HG03097 (cell line): ENCODE measurements around the gene CORO2A.
"Not testable (repeated sequence)": the region's sequence is repeated elsewhere in the genome, so short reads cannot be mapped to it uniquely, and the experiment has no call there.

ENCODE experiments used
- ATAC-seq: cut with Tn5 transposase; IDR thresholded peaks from one replicate; pipeline ENCODE4 v1.9.1; 2021; ENCODE audit not compliant: unreplicated experiment, low FRiP score

CORO2A gene

DNA sequence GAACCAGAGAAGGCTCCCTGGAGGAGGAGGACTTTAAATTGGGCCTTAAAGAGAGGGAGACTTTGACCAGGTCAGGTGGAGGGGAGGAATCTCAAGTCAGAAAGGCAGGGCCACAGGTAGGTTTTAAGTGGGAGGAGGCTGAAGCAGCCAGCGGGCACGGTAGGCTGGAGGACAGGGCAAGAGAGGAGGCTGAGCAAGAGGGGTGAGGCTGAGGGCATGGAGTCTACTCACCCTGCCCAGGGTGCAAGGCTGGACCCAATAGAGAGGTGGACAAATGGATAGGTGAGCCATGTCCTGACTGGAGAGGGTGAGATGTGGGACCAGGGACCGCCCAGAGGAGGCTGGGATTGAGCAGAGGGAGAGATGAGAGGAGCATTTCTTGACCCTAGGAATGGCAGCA lies 47.8 kb downstream of the CORO2A start:
- ATAC-seq, result no peak

DNA sequence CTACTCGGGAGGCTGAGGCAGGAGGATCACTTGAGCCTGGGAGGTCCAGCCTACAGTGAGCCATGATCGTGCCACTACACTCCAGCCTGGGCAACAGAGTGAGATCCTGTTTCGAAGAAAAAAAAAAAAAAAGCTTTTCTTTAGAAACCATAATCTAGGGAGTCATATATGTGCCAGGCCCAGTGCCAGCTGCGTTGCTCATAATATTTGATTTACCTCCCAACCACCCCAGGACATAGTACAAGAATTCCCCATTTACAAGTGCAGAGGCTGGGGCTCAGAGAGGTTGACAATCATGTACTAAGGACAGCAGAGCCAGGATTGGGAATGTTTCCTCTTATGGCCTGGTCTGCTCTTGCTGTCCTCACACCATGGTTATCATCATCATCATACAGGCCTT lies 48.4 kb downstream of the CORO2A start:
- no peak for ATAC-seq

GRCh38 chr9:98142925-98143481 lies 49.4 kb downstream of the CORO2A start:
- ATAC-seq, result no peak

DNA sequence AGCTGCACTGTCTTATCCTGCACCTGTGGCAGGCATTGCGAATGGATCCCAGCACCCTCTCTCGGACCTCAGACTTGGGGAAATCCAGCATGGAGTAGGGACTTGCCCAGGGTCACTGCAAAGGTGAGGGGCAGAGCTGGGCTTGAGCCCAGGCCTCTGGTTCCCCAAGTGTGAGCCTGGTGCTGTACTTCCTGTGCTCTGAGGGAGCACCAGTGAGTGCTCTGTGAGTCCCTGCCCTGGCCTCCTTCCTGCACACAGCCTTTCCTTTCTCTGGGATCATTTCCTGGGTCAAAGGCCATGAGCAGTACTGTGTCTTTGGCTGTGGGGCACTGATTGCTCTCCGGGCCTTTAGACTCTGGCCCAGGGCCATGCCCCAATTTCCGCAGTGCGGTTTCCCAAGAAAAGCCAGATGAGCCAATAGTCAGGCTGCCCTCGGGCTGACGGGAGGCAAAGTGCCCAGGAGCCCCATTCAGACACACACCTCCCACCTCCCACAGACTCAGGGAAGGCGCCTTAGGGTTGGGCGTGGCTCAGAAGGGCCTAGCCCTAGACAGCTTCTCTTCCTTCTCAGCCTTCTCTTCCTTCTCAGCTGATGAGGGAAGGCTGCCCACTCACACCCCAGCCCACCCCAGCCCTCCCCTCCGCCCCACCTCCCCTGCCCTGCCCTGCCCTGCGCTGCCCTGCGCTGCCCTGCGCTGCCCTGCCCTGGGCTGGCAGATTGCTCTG lies 50.1 kb downstream of the CORO2A start:
- no peak for ATAC-seq

DNA sequence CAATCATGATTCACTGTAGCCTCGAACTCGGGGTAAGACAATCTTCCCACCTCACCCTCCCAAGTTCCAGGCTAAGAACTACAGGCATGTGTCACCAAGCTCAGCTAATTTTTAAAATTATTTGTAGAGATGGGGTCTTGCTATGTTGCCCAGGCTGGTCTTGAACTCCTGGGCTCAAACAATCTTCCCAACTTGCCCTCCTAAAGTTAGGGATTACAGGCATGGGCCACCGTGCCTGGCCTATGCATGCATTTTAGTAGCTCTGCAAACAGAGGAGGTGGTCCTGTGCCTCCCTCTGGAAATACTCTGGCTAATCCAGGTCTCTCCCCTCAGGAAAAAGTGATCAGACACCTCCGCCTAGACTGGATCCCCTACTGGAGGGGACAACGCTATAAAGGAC lies 51.9 kb downstream of the CORO2A start:
- no peak for ATAC-seq

DNA sequence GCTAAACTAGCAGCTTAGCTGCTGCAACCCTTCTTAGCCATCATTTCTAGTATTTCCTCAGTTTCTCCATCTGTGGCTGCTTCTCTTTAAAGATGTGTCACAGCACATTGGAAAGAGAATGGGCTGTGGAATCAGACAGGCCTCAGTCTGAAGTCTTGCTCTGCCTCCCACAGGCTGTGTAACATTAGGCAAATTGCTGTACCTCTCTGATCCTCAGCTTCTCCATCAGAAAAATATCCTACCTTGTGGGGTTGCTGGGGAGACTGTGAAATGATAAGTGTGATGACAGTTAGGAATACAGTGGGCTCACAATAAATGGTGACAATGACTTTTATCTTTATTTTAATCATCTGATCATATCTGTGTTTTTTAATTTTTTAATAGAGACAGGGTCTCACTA lies 55.9 kb downstream of the CORO2A start:
- ATAC-seq, result no peak

DNA sequence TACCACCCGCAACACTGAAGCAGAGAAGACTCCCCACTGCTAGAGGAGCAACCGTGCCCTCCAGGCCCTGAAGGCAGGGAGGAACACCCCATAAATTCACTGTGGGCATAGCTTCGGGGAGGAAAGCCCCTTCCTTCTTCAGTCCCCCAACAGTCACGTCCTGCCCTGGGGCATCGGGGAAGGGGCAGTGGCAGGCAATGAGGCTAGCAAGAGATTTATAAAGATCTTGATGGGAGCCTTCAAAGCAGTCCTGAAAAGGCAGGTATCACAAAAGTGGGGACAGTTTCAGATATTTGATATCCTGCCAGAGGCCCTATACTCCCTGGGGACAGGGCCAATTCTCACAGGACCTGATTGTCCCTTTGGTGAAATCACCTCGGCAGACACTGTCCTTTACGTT lies 56.5 kb downstream of the CORO2A start:
- ATAC-seq, result no peak

DNA sequence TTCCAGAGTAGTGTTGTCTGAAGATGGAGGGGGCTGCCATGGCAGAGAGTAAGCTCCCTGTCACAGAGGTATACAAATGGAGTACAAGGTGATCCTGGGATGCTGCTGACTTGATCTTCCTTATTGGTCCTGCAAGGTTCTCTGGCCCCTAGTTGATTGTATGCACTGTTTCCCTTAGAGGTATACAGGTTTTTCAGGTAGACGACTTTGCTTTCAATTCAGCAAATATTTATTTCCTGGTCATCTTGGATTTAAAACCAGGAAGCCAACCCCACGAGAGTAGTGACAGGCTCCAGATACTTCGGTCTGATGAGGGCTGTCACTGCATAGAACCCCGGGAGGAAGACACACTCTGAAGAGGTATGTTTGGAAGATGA lies 56.9 kb downstream of the CORO2A start:
- ATAC-seq, result no peak

DNA sequence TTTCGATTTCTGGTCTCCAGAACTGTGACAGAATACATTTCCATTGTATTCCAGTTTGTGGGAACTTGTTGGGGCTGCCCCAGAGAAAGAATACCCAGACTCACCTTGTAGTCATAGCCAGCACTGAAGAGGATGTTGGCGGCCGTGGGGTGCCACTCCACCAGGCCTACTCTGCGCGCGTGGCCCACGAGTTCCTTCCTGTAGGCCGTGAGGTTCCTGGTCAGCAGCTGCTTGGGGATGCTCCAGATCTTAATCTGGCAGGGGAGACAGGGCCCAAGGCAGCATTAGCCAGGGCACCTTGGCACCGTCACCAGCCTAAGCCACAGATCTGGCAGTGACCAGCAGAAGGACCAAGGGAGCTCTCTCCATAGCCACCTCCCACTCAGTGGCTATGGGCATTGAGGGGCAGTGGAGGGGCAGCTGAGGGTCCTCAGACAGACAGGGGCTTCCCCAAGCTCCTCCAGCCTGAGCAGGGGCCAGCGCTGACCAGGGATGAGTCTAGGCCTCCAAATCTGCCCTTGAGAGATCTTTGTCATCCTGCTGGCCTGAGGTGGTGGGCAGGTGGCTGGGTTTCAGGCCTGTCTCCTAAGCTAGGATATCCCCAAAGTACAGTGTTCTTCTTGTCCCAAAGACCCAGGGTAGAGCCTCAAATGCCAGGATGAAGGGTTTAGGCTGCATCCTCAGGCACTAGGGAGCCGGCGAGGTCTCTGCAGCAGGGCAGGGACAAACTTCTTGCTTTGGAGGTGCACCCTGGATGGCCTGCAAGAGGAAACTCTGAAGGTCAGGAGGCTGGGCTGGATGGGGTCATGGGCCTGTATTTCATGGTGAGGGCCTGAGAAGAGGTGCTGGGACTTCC lies 57.5 kb downstream of the CORO2A start:
- ATAC-seq, result no peak

DNA sequence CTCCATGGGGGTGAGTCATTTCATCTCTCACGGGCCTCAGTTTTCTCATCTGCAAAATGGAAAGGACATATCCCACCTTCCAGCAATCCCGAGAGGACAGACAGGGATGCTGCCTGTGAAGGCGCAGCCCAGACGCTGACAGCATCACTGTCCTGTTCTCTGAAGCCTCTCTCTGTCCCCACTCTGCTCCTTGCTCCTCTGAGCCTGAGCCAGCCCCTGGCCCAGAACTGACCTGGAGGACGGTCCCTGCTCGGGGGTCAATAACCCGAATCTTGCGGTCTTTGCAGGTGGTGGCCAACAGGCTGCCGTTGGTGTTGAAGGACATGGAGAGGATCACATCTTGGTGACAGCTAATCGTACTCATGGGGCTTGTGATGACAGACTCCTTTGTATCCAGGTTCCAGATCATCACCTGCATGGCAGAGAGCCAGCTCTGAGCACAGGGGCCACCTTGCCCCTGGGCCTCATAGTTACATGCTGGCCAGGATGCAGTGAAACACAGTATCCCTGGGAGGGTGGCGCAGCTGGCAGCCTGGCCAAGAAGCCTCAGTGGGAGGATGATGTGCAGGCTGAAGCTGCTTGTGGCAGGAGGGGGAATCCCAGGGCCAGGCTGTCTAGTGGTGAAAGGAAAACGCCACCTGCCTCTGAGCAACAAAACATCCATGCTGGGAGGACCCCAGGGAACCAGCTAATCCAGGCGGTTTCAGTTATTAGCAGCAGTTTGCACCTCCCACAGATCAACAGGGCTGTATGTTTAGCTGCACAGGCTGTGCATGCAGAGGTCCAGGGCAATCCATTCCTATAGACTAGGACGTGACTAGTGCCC lies 59.4 kb downstream of the CORO2A start:
- ATAC-seq, result no peak

DNA sequence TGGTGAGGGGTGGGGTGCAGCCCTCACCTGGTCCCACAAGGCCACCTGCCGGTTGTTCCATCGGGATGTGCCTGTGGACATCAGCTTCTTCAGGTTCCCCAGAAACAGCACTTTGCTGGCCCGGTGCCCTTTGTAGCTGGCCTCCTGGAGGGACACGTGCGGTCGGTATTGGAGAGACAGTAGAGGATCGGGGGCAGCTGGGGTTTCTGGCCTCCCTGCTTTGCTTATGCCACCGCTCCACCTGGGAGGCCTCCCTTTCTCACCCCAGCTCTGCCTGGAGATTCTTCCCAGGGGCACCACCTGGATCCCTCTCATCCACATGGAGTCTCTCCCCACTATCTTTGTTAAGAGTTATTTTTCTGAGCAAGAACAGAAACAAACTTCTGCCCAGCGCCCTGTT lies 60.3 kb downstream of the CORO2A start:
- ATAC-seq, result no peak

GRCh38 chr9:98130576-98131228 lies 61.7 kb downstream of the CORO2A start:
- no peak for ATAC-seq

DNA sequence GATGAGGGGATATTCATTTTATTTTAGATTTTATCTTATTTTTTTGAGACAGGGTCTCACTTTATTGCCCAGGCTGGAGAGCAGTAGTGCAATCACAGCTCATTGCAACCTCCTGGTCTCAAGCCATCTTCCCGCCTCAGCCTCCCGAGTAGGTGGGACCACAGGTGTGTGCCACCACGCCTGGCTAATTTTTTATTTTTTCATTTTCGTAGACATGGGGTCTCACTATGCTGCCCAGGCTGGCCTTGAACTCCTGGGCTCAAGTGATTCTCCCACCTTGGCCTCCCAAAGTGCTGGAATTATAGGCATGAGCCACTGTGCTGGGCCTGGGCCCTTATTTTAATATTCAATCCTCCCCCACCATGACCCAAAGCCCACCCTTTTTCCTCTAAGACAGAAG lies 62.4 kb downstream of the CORO2A start:
- ATAC-seq, result not testable (repeated sequence)

- peak; percentile 62 for ATAC-seq
Observed at GRCh38 chr9:98129451-98129881, 63.0 kb downstream of the CORO2A start.

GRCh38 chr9:98128316-98128715 lies 64.1 kb downstream of the CORO2A start:
- no peak for ATAC-seq

DNA sequence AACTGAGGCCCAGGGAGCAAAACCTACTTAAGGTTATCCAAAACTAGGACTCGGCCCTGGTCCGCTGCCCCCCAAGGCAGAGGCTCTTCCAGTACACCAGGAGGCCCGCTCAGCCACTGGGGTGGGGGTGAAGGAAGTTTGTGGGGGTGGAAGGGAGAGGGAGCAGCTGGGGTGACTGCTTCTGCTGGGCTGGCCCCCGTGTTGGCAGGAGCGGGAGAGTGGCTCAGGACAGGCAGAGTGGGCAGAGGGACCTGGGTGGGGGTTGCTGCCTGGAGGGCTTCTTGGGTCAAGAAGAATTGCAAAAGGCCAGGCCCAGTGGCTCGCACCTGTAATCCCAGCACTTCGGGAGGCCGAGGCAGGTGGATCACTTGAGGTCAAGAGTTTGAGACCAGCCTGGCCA lies 65.2 kb downstream of the CORO2A start:
- ATAC-seq, result no peak

DNA sequence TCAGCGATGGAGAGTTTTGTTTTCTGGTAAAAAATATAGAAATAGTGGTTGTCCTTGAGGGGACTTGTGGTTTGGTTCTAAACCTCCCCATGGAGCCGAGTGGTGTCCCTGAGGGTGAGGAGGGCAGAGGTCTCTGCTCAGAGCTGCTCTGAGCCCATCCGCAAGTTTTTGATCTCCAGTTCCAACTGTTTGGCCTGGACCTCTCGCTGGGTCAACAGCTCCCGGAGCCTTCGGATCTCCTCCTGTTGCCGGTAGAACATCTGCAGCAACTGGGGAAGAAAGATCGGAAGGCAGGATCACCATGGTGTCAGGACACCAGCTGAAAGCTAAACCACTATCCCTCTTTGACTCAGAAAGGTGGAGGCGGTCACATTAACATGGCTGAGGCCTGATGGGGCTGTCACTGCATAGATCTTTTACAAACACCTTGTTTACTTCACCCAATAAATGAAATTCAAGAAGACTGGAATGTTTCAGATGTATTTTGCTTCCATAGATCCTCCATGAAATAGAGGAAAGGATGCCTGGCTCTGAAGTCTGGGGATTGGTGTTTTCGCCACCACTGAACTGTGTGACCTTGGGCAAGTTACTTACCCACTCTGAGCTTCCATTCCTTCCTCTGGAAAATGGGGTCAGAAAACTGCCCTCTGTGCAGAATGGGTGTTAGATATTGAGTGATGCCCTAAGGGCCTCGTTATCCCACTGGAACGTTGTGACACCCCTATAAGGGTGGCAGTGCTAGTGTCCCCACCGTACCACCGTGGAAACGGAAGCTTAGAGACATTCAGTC lies 67.6 kb downstream of the CORO2A start:
- no peak for ATAC-seq

DNA sequence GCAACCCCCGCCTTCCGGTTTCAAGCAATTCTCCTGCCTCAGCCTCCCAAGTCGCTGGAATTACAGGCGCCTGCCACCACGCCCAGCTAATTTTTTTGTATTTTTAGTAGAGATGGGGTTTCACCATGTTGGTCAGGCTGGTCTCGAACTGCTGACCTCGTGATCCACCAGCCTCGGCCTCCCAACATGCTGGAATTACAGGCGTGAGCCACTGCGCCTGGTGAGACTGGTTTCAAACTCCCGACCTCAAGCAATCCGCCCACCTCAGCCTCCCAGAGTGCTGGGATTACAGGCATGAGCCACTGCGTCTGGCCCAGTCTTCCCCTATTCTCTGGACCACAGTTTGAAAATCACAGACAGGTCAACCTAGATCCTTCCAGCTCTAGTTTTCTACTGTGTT lies 68.3 kb downstream of the CORO2A start:
- ATAC-seq, result not testable (repeated sequence)

DNA sequence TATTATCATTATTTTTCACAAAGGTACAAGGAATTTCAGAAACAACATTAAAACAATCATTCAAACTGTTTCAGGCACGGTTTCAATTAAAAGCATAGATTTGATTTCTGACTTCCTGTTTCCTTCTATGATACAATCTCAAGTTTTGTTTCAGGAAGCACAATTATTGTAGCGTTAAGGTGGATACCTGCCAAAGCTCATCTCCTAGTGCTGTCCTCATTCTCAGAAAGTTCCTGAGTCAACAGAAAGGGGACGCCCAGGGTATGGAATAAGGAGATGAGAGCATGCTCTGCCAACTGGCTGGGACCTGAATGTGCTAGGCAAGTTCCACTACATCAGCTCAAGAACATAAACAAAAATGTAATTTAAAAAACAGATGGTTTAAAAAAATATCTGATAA lies 71.4 kb downstream of the CORO2A start:
- no peak for ATAC-seq

DNA sequence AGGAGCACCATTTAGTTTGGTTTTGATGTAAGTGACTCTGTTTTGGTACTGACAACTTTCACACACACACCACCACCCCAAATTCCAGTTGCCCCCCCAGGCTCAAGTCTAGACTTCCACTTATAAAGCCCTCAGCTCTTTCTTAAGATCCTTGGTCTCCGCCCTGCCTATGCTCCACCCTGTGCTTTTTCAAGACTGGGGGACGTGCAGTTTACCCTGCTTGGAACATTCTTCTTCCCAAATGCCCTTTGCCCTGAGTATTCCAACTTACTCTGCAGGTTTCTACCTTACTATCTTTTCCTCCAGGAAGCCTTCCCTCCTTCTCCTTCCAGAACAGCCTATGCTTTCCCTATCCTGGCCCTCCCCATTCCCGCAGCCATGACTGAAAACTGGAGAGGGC lies 72.0 kb downstream of the CORO2A start:
- ATAC-seq, result no peak
